ENCODE results near the gene KXD1.
"Not testable (repeated sequence)": the region's sequence is repeated elsewhere in the genome, so short reads cannot be mapped to it uniquely, and the experiment has no call there.

KXD1 gene

GRCh38 chr19:18587561-18587960, 29.9 kb downstream of the KXD1 start:
- peak; percentile 18 for DNase-seq

DNA sequence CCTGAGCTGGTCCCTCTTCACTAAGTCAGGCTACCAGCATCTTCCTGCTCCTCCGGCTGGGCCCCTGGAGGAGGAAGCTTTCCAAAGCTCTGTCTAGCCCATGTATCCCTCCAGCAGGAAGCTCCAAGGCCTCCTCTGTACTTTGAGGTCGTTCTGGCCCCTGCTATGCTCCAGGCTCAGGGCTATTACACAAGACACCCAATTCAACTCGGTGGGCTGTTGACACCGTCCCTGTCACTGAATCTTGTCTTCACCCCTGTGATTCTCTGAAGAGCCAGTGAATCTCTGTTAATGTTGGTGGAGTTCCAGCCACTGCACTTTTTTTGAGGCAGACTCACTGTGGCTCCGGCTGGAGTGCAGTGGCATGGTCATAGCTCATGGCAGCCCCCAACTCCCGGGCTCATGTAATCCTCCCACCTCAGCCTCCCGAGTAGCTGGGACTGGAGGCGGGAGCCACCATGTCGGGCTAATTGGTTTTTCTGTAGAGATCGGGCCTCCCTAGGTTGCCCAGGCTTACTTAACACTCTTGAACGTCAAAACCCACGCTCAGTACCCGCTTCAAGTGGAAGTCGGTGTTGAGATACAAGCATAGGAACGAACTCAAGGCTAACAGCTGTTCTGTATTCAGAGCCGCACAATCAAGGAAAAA, 30.4 kb downstream of the KXD1 start:
- DNase-seq, result no peak

GRCh38 chr19:18588611-18589379, 31.1 kb downstream of the KXD1 start, which contains the start of gene REX1BD:
TSS of gene REX1BD (plus strand) at chr19:18588798. CDS start at chr19:18588802, 4 bp downstream.
- peak; percentile 69 for DNase-seq

DNA sequence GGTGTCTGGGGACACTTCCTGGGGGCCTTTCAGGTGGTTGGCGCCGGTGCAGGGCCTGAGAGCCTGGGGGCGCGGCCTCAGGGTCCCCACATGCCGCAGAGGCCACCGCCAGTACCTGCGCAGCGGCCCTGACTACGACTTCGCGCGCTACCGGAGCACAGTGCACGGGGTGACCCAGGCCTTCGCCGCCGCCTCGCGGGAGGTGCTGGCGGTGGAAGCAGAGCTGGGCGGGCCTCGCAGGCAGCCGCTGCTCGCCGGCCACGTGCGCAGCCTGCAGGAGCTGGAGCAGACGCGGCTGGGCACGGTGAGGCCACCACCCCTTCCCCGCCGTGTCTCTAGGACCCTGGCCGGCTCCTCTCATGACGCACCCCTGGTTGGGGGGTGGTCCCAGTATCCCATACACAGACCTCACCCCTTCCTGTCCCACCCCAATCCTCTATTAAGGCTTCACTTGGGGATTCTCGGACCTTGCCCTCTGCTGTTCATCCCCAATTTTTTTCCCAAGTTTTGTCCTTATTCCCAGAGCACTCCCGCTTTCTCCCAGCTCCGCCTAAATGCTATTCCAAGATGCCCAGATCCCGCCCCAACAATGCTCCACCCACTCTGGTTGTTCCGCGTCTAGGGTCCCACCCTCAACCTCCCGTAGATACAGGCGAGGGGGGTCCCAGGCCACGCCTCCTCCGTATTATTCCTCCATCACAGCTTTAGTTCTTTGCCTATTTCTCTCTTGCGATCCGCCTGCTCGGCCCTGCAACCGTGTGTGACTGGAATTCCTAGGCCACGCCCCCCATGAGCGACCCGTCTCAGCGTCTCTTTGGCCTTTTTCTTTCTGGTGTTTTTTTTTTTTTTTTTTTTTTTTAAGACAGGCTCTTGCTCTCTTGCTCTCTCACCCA, 32.0 kb downstream of the KXD1 start:
- DNase-seq, result peak; percentile 57

GRCh38 chr19:18590273-18591272, 32.9 kb downstream of the KXD1 start:
- DNase-seq, result peak; percentile 91

GRCh38 chr19:18591735-18592385, 34.2 kb downstream of the KXD1 start:
- DNase-seq, result no peak

DNA sequence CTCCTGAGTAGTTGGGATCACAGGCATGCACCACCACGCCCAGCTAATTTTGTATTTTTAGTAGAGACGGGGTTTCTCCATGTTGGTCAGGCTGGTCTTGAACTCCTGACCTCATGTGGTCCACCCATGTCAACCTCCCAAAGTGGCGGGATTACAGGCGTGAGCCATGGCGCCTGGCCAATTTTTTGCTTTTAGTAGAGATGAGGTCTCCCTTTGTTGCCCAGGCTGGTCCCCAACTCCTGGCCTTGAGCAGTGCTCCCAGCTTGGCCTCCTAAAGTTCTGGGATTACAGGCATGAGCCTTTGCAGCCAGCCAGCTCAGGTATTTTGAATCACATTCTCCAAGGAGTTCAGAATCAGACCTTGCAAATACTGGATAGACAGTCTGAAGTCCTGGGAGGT, 35.1 kb downstream of the KXD1 start:
- DNase-seq, result not testable (repeated sequence)

- no peak for DNase-seq
Observed at GRCh38 chr19:18593367-18594095, 35.9 kb downstream of the KXD1 start.

DNA sequence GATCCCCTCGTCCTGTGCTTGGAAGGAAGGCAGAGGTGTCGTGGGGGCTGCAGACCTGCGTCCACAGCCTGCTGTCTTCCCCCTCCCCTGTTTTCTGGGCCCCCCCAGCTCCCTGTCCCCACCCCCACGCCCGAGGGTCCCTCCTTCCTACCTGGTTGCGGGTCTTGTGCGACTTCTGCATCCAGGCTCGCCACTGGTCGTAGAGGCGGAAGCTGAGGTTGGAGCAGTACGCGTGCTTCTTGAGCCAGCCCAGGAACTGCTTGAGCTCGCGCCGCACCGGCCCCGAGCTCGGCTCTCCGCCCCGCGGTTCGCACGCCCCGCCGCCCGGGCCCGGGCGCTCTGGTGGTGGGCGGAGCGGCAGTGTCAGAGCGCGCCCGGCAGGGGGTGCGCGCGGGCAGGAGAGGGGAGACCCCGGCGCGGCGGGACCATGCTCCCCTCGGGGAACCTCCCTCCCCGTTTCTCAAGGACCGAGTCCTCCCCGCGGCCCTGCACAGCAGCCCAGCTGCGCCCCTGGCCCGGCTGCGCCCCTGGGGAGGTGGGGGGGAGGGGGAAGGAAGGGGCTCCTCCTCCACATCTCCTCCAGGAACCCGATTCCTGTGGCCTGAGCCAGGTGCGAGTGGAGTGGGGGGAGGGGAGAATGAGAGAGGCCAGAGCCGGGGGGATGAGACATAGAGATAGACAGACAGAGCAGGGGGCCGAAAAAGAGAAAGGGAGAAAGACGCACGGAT, 36.6 kb downstream of the KXD1 start:
- DNase-seq, result peak; percentile 17

DNA sequence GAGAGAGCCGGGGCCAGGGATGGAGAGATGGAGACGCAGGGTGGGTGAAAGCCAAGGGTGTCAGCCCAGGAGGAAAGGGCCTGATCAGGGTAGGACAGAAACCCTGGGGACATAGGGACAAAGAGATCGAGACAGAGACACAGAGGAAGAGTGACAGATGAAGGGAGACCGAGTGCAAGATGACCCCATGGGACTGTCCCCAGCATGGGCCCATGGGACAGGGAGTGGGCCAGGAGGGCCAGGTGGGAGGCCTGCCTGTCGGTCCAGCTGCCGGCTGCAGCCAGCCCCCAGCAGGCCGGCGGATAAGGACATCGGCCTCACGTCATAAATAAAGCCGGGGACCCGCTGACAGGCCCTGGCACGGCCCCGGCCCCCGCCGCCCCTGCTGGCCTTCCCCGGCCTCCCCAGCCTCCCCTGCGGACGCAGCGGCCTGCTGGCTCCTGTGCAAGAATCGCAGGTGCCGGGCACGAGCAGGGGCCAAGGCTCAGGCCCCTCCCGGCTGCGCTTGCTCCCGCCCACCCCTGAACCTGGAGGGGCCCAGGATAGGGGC, 37.2 kb downstream of the KXD1 start:
- no peak for DNase-seq

GRCh38 chr19:18595475-18595874, 37.8 kb downstream of the KXD1 start:
- no peak for DNase-seq

DNA sequence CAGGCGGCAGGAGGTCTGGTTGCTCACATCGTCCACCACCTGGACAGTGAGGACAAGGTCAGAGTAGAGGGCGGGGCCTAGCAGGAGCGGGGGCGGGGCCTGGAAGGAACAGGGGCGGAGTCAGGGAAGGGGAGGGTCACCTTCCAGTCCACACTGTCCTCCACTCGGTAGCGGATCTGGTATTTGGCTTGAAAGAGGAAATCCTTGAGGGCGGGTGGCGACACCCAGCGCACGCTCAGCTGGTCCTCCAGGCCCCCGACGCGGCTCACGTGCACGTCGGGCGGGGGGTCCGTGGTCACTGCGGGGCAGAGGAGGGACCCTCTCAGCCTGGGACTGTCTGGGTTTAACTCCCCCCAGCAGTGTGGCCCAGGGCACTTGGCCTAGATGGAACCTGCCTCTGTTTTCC, 39.1 kb downstream of the KXD1 start:
- DNase-seq, result peak; percentile 71

DNA sequence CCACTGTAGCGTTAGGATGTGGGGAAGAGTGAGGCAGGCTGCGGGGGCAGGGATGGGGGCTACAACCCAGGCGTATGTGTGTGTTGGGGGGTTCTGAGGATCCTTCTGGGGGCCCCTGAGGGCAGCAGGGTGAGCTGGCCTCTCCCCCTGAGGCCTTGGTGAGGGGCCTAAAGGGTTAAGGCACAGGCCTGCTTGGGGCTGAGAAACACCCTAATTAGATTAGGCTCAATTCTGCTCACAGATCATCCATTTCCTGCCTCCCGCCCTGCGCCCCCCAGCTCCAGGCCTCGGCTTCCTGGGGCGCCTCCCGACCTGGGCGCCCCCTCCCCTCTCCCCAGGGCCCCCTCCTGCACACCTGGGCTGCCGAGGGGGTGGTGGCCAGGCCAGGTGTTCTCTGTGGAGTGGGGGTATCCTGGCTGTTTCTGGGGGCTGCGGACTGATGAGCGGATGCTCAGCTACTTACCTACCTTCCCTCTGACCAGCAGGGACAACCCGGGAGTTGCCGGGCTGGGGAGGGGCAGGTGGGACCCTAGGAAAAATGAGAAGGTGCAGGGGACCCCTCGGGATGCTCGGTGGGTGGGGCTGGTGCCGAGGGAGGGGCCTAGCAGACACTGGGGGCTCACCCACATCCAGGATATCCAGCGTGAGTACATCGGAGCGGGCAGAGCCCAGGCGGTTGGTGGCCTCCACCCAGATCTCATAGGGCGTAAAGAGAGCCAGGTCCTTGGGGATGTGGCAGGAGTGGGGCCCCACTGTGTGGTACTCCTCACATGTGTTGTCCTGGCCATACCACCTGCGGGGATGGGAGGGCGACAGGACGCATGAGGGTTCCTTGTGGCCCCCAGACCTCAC, 40.4 kb downstream of the KXD1 start:
- no peak for DNase-seq

DNA sequence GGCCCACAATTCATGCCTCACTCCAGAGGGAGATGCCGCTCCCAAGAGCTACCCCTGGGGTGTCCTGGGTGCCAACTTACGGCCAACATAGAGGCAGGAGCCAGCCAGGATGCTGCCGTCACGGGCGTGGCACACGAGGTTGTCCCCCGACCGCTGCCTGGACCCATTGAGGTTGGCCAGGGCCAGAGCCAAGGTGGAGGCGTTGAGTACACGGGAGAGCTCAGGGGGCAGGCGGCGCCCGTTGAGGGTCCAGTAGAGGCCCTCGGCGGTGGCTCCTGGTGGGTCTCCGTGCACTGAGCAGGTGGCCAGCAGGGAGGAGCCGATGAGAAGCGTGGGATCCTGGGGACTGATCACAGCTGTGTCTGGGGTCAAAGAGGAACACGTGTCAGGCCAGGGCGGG, 41.8 kb downstream of the KXD1 start:
- DNase-seq, result no peak

DNA sequence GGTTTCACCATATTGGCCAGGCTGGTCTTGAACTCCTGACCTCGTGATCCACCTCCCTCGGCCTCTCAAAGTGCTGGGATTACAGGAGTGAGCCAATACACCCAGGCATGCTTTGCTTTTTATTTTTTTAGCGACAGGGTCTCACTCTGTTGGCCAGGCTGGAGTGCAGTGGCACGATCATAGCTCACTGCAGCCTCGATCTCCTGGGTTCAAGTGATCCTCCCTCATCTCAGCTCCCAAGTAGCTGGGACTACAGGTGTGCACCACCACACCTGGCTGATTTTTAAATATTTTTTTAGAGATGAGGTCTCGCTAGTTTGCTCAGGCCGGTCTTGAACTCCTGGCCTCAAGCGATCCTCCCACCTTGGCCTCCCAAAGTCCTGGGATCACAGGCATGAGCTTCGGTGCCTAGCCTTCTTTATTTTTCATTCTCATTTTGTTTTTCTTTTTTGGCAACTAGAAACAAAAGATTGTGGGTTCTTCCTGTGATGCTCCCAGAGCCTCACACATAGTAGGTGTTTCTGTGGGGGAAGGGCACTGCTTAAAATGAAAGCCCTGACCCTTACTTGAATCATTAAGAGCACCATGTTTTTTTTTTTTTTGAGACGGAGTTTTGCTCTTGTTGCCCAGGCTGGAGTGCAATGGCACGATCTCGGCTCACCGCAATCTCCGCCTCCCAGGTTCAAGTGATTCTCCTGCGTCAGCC, 43.2 kb downstream of the KXD1 start:
- not testable (repeated sequence) for DNase-seq

- no peak for DNase-seq
Observed at GRCh38 chr19:18601875-18602274, 44.2 kb downstream of the KXD1 start.

DNA sequence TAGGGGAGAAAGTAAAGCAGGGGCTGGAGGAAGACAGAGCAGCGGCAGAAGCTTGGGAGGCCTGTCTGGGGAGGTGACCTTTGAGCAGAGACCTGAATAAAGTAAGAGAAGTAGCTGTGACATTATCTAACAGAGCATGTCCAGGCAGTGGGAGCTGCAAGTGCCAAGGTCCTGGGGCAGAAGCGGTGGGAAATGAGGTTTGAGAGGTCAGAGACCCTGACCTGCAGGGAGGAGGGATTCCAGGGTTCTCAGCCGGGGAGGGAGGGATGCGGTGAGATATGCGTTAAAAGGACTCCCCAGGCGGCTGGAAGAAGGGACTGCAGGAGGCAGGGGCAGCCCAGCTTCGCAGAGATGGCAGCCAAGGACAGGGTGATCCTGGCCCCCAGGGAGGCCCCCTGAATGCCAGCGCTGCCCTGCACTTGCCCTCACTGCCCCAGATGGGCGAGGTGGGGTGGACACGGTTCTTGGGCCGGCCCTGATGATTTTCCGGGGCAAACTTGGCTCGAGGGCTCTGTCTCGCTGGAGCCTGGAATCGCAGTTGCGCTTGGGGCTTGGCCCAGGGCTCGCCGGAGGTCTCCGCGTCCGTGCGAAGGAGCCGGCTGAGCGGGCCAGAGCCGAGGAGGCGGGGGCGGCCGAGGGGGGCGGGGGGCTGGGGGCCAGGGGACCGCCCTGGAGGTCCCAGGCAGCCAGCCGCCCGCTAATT, 45.7 kb downstream of the KXD1 start:
- no peak for DNase-seq

Data from NCI-H2029 treated with DMSO at 0.1 percent for 48 hours (cell line).